Cardiac muscle cell (in vitro differentiated cells and primary cell): ENCODE measurements around the gene TSHZ1. TPM values are rescaled to one million over a fixed set of nuclear protein-coding genes. Genes with fewer than 3 reads are reported as not detected.

Experiments used
- DNase-seq, 2 donors: peaks; one replicate each; pipeline versions ENCODE4 v3.0.0 to v3.0.0-alpha.2; 2010 to 2017; ENCODE audit warnings: low read depth in 1 of 2, low spot score in 1 of 2
- H3K27ac ChIP-seq: fragments of 200-600 bp; sonication (generic); 2 replicates; pipeline ENCODE4 v1.5.1; 2016
- H3K27me3 ChIP-seq: fragments of 200-600 bp; sonication (generic); 2 replicates; pipeline ENCODE4 v1.6.0; 2016; ENCODE audit warnings: control low read depth
- H3K36me3 ChIP-seq: fragments of 200-600 bp; sonication (generic); 2 replicates; pipeline ENCODE4 v1.5.1; 2016; ENCODE audit warnings: control low read depth
- H3K4me1 ChIP-seq: fragments of 200-600 bp; sonication (generic); 2 replicates; pipeline ENCODE4 v1.8.1; 2017; ENCODE audit warnings: low read depth, mild to moderate bottlenecking, mixed run types
- H3K4me3 ChIP-seq: fragments of 200-600 bp; sonication (generic); 2 replicates; pipeline ENCODE4 v1.5.1; 2016; ENCODE audit warnings: mild to moderate bottlenecking
- H3K9me3 ChIP-seq: fragments of 200-600 bp; sonication (generic); 2 replicates; pipeline ENCODE4 v1.5.1; 2017; ENCODE audit warnings: low read depth, mild to moderate bottlenecking, control low read depth
- CTCF ChIP-seq: IDR thresholded peaks from 2 replicates; pipeline ENCODE4 v1.5.1; 2012; ENCODE audit warnings: low read depth, mild to moderate bottlenecking, low read length
- polyA plus RNA-seq: library from polyadenylated mRNA; unstranded; fragments of >200 nt; fragmentation: Nextera tagmentation; extraction: Ambion mirVana; gene quantifications from 2 replicates; pipeline ENCODE4 v1.2.1, GENCODE V29; 2016
- total RNA-seq: library from RNA; depleted of rRNA; stranded (reverse); fragments of >200 nt; gene quantifications from 2 replicates; pipeline ENCODE4 v1.2.3, GENCODE V29; 2016

TSHZ1 gene
- total and polyA plus RNA-seq, 2 experiments from 2014 or later, result 6.5 to 13.5 TPM

- Histone ChIP-seq H3K36me3 (no peaks in the 10 kb centered on the region), H3K4me3 (no peak overlapping the region), H3K27ac (no peak overlapping the region), H3K27me3 (no peaks in the 10 kb centered on the region), H3K4me1 (peaks cover 3% of the 10 kb centered on the region), H3K9me3 (no peaks in the 10 kb centered on the region)
- no peak for DNase-seq
- TF ChIP-seq CTCF, result no peak
Measured at GRCh38 chr18:75271952-75272351, 61.4 kb downstream of the TSHZ1 start.

- no peak overlapping the region for H3K27ac ChIP-seq
- H3K36me3 ChIP-seq, result no peaks in the 10 kb centered on the region
- peaks cover 3% of the 10 kb centered on the region for H3K4me1 ChIP-seq
- no peak for DNase-seq
- H3K9me3 ChIP-seq, result no peaks in the 10 kb centered on the region
- H3K27me3 ChIP-seq, result no peaks in the 10 kb centered on the region
- TF ChIP-seq CTCF, result no peak
- H3K4me3 ChIP-seq, result no peak overlapping the region
Measured at GRCh38 chr18:75273817-75274216, 63.2 kb downstream of the TSHZ1 start.

GRCh38 chr18:75275226-75275625 lies 64.6 kb downstream of the TSHZ1 start:
- Histone ChIP-seq H3K27me3 (no peaks in the 10 kb centered on the region), H3K4me3 (no peak overlapping the region), H3K9me3 (no peaks in the 10 kb centered on the region), H3K27ac (no peak overlapping the region), H3K4me1 (no peaks in the 10 kb centered on the region), H3K36me3 (no peaks in the 10 kb centered on the region)
- DNase-seq, result no peak
- no peak for TF ChIP-seq CTCF

- no peak for TF ChIP-seq CTCF
- DNase-seq, result no peak
- H3K36me3 ChIP-seq, result no peaks in the 10 kb centered on the region
- no peaks in the 10 kb centered on the region for H3K27me3 ChIP-seq
- no peaks in the 10 kb centered on the region for H3K4me1 ChIP-seq
- no peaks in the 10 kb centered on the region for H3K9me3 ChIP-seq
- H3K4me3 ChIP-seq, result no peak overlapping the region
- H3K27ac ChIP-seq, result no peak overlapping the region
Measured at GRCh38 chr18:75276818-75277609, 66.4 kb downstream of the TSHZ1 start.

- H3K4me3 ChIP-seq, result no peak overlapping the region
- TF ChIP-seq CTCF, result no peak
- H3K4me1 ChIP-seq, result no peaks in the 10 kb centered on the region
- H3K27ac ChIP-seq, result no peak overlapping the region
- H3K9me3 ChIP-seq, result no peaks in the 10 kb centered on the region
- H3K27me3 ChIP-seq, result no peaks in the 10 kb centered on the region
- DNase-seq, result no peak
- no peaks in the 10 kb centered on the region for H3K36me3 ChIP-seq
Measured at GRCh38 chr18:75277610-75277928, 67.0 kb downstream of the TSHZ1 start.
